H9 (cell line): Measurements from ENCODE around the gene SETD1A. TPM values are rescaled to one million over a fixed set of nuclear protein-coding genes. Genes with fewer than 3 reads are reported as not detected.

Source experiments
- DNase-seq: peaks from one replicate; pipeline ENCODE4 v3.0.0-alpha.2; 2017
- H2AFZ ChIP-seq: one replicate; pipeline ENCODE4 v1.6.1; 2013; ENCODE audit warnings: mild to moderate bottlenecking, low read length, control low read depth, moderate library complexity
- H2AK5ac ChIP-seq: 2 replicates; pipeline ENCODE4 v1.6.1; 2013; ENCODE audit warnings: low read length, control low read depth, mixed read lengths; ENCODE audit not compliant: insufficient read length
- H2BK120ac ChIP-seq: one replicate; pipeline ENCODE4 v1.6.1; 2013; ENCODE audit warnings: low read depth, mild to moderate bottlenecking, low read length, control low read depth, inconsistent platforms; ENCODE audit not compliant: poor library complexity, severe bottlenecking
- H2BK12ac ChIP-seq: 2 replicates; pipeline ENCODE4 v1.6.1; 2013; ENCODE audit warnings: low read length, control low read depth, mixed read lengths, low read depth; ENCODE audit not compliant: insufficient read length
- H2BK15ac ChIP-seq: 2 replicates; pipeline ENCODE4 v1.6.1; 2013; ENCODE audit warnings: low read depth, low read length, control low read depth
- H2BK20ac ChIP-seq: one replicate; pipeline ENCODE4 v1.6.1; 2013; ENCODE audit warnings: low read depth, mild to moderate bottlenecking, low read length, control low read depth, inconsistent platforms; ENCODE audit not compliant: poor library complexity, severe bottlenecking
- H2BK5ac ChIP-seq: 2 replicates; pipeline ENCODE4 v1.6.1; 2013; ENCODE audit warnings: low read length, control low read depth, mixed read lengths; ENCODE audit not compliant: insufficient read length
- H3K14ac ChIP-seq: 2 replicates; pipeline ENCODE4 v1.6.1; 2013; ENCODE audit warnings: low read length, control low read depth; ENCODE audit not compliant: insufficient read depth
- H3K18ac ChIP-seq: 2 replicates; pipeline ENCODE4 v1.6.1; 2013; ENCODE audit warnings: low read depth, mild to moderate bottlenecking, mixed read lengths, low read length, control low read depth; ENCODE audit not compliant: insufficient read length
- H3K23ac ChIP-seq: 2 replicates; pipeline ENCODE4 v1.6.1; 2013; ENCODE audit warnings: low read length, control low read depth, mixed read lengths, low read depth; ENCODE audit not compliant: insufficient read length
- H3K23me2 ChIP-seq: 2 replicates; pipeline ENCODE4 v1.6.1; 2013; ENCODE audit warnings: low read depth, mild to moderate bottlenecking, mixed read lengths, low read length, control low read depth; ENCODE audit not compliant: insufficient read length, poor library complexity, severe bottlenecking
- H3K27ac ChIP-seq: 2 replicates; pipeline ENCODE4 v1.5.1; 2013; ENCODE audit warnings: low read length, control low read depth, mixed read lengths, low read depth; ENCODE audit not compliant: insufficient read length
- H3K27me3 ChIP-seq: 2 replicates; pipeline ENCODE4 v1.6.1; 2013; ENCODE audit warnings: low read length, control low read depth, inconsistent platforms; ENCODE audit not compliant: insufficient read depth
- H3K4ac ChIP-seq: 2 replicates; pipeline ENCODE4 v1.6.1; 2013; ENCODE audit warnings: low read depth, mild to moderate bottlenecking, control low read depth, inconsistent platforms, low read length, moderate library complexity
- H3K4me1 ChIP-seq: 2 replicates; pipeline ENCODE4 v1.6.1; 2013; ENCODE audit warnings: low read length, control low read depth, inconsistent platforms; ENCODE audit not compliant: insufficient read depth
- H3K4me2 ChIP-seq: 2 replicates; pipeline ENCODE4 v1.6.1; 2013; ENCODE audit warnings: low read length, control low read depth, mixed read lengths; ENCODE audit not compliant: insufficient read length, insufficient read depth
- H3K56ac ChIP-seq: 2 replicates; pipeline ENCODE4 v1.6.1; 2013; ENCODE audit warnings: low read depth, mild to moderate bottlenecking, mixed read lengths, low read length, control low read depth; ENCODE audit not compliant: insufficient read length
- H3K79me1 ChIP-seq: 2 replicates; pipeline ENCODE4 v1.6.1; 2013; ENCODE audit warnings: low read depth, mild to moderate bottlenecking, moderate library complexity, low read length, control low read depth, inconsistent platforms; ENCODE audit not compliant: insufficient read depth, poor library complexity, severe bottlenecking
- H3K79me2 ChIP-seq: 2 replicates; pipeline ENCODE4 v1.6.1; 2013; ENCODE audit warnings: low read length, control low read depth, inconsistent platforms; ENCODE audit not compliant: insufficient read depth
- H3K9ac ChIP-seq: 2 replicates; pipeline ENCODE4 v1.6.1; 2013; ENCODE audit warnings: low read length, control low read depth, mixed read lengths; ENCODE audit not compliant: insufficient read length; ENCODE audit errors: extremely low read depth
- H3K9me3 ChIP-seq: one replicate; pipeline ENCODE4 v1.6.1; 2013; ENCODE audit warnings: low read depth, low read length, inconsistent platforms; ENCODE audit not compliant: control insufficient read depth
- H3T11ph ChIP-seq: one replicate; pipeline ENCODE4 v1.6.1; 2013; ENCODE audit warnings: mild to moderate bottlenecking, low read length, control low read depth, inconsistent platforms
- H4K20me1 ChIP-seq: one replicate; pipeline ENCODE4 v1.6.1; 2013; ENCODE audit not compliant: control insufficient read depth, insufficient read length, insufficient read depth
- H4K5ac ChIP-seq: 2 replicates; pipeline ENCODE4 v1.6.1; 2013; ENCODE audit warnings: low read depth, mild to moderate bottlenecking, mixed read lengths, low read length, control low read depth; ENCODE audit not compliant: insufficient read length
- H4K8ac ChIP-seq: replicated peaks from 2 replicates; pipeline ENCODE4 v1.6.1; 2013; ENCODE audit warnings: low read length, control low read depth, mixed read lengths, low read depth; ENCODE audit not compliant: insufficient read length
- H4K91ac ChIP-seq: 2 replicates; pipeline ENCODE4 v1.6.1; 2013; ENCODE audit warnings: low read depth, mild to moderate bottlenecking, moderate library complexity, mixed read lengths, low read length, control low read depth; ENCODE audit not compliant: insufficient read length
- H3K27ac Mint-ChIP-seq, 3 experiments: 2 replicates in 2 of 3; 3 replicates in 1 of 3; pipeline ENCODE4 v1.8.0; 2020 to 2021; ENCODE audit warnings: mixed read lengths in 3 of 3, mild to moderate bottlenecking in 1 of 3, moderate library complexity in 1 of 3
- H3K27me3 Mint-ChIP-seq: 2 replicates; pipeline ENCODE4 v1.8.0; 2021; ENCODE audit warnings: low read depth, mild to moderate bottlenecking, moderate library complexity, mixed read lengths
- H3K36me3 Mint-ChIP-seq, 3 experiments: 2 replicates in 2 of 3; 3 replicates in 1 of 3; pipeline ENCODE4 v1.8.0; 2020 to 2021; ENCODE audit warnings: low read depth in 3 of 3, mixed read lengths in 3 of 3; ENCODE audit not compliant: insufficient read depth in 1 of 3
- H3K4me1 Mint-ChIP-seq, 2 experiments: 2 replicates each; pipeline ENCODE4 v1.8.0; 2020; ENCODE audit warnings: mixed read lengths in 2 of 2
- H3K4me3 Mint-ChIP-seq, 2 experiments: 2 replicates in 1 of 2; 3 replicates in 1 of 2; pipeline ENCODE4 v1.8.0; 2020 to 2021; ENCODE audit warnings: mild to moderate bottlenecking in 2 of 2, mixed read lengths in 2 of 2, moderate library complexity in 1 of 2
- H3K9me3 Mint-ChIP-seq, 2 experiments: 2 replicates in 1 of 2; 3 replicates in 1 of 2; pipeline ENCODE4 v1.8.0; 2020; ENCODE audit warnings: mild to moderate bottlenecking in 2 of 2, mixed read lengths in 2 of 2, moderate library complexity in 1 of 2
- CTCF ChIP-seq: fragments of 200-600 bp; sonication (generic); conservative IDR thresholded peaks from 3 replicates; pipeline ENCODE4 v1.8.0; 2021; ENCODE audit warnings: antibody characterized with exemption, mild to moderate bottlenecking
- WGBS: extraction: QIAGEN DNeasy Blood & Tissue Kit; methylation state at CpG from one replicate; pipeline ENCODE4 v1.1.7; 2013; ENCODE audit warnings: missing lambda C conversion rate, low lambda C conversion rate, mixed read lengths; ENCODE audit not compliant: insufficient read length; ENCODE audit errors: extremely low coverage; 5-methylcytosine and 5-hydroxymethylcytosine counted together
- total RNA-seq: library from RNA; stranded (reverse); gene quantifications from 2 replicates; pipeline ENCODE4 v1.2.1, GENCODE V29; 2021

SETD1A gene
- total RNA-seq, 1 experiment from 2014 or later, result 36.9 TPM

DNA sequence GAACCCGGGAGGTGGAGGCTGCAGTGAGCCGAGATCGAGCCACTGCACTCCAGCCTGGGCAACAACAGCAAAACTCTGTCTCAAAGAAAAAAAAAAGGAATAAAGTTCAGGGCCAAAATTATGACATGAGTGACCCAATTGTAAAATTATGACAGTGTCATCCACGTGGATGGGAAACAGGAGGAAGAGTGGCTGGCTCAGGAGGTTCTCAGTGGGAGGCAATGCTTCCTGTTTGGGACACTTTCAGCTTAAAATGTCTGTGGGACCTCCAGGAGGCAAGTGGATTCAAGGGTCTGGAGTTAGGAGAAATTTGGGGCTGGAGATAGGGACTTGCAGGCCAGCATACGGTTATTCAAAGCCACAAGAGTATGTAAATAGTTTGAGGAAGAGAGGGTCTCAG lies 67.8 kb downstream of the SETD1A start:
- H3K79me2 ChIP-seq, result no peaks in the 10 kb centered on the region
- H3K27me3 ChIP-seq, result no peaks in the 10 kb centered on the region
- Mint-ChIP-seq H3K36me3 (no peaks in the 10 kb centered on the region), H3K4me1 (peaks cover 0 to 6% of the 10 kb centered on the region in 2 experiments; a peak in 2 of 4 replicates), H3K27me3 (no peaks in the 10 kb centered on the region; the same call in 1 of the 2 replicates), H3K27ac (peak overlapping the region in 2 of 3 experiments; percentile 44 to 81; a peak in 1 of 7 replicates), H3K4me3 (no peak overlapping the region; a peak in 1 of 5 replicates), H3K9me3 (no peaks in the 10 kb centered on the region)
- no peak overlapping the region for H2BK20ac ChIP-seq
- H3T11ph ChIP-seq, result no peak overlapping the region
- H3K14ac ChIP-seq, result no peak overlapping the region
- H3K56ac ChIP-seq, result no peak overlapping the region
- H3K4ac ChIP-seq, result no peak overlapping the region
- no peaks in the 10 kb centered on the region for H3K4me1 ChIP-seq
- no peak overlapping the region for H3K18ac ChIP-seq
- H3K23me2 ChIP-seq, result no peaks in the 10 kb centered on the region
- no peak overlapping the region for H4K8ac ChIP-seq
- no peak overlapping the region for H3K9ac ChIP-seq
- H4K5ac ChIP-seq, result no peak overlapping the region
- no CpG with 5 or more reads among the region's 5 CpGs for WGBS
- no peak for DNase-seq
- H2BK15ac ChIP-seq, result no peak overlapping the region
- no peaks in the 10 kb centered on the region for H3K79me1 ChIP-seq
- no peak overlapping the region for H3K23ac ChIP-seq
- H2AFZ ChIP-seq, result no peak overlapping the region
- no peak overlapping the region for H2BK5ac ChIP-seq
- no peaks in the 10 kb centered on the region for H4K20me1 ChIP-seq
- no peak for TF ChIP-seq CTCF
- H4K91ac ChIP-seq, result no peak overlapping the region
- H3K27ac ChIP-seq, result no peak overlapping the region
- no peaks in the 10 kb centered on the region for H3K9me3 ChIP-seq
- no peak overlapping the region for H3K4me2 ChIP-seq
- H2AK5ac ChIP-seq, result no peak overlapping the region
- H2BK120ac ChIP-seq, result no peak overlapping the region
- H2BK12ac ChIP-seq, result no peak overlapping the region
